Naive B cell (primary cell): Measurements from ENCODE around the gene CD320. TPM values are rescaled to one million over a fixed set of nuclear protein-coding genes. Genes with fewer than 3 reads are reported as not detected.

Experiments
- ATAC-seq, 2 donors: fragments of 150-1000 bp; cut with Tn5 transposase; 2 replicates each; pipeline ENCODE4 v1.10.0; 2021; ENCODE audit warnings: low read depth in 2 of 2, mild to moderate bottlenecking in 2 of 2, moderate library complexity in 2 of 2
- DNase-seq: peaks from one replicate; pipeline ENCODE4 v3.0.0; 2022
- H3K27ac Mint-ChIP-seq, 6 donors: one replicate each; pipeline ENCODE4 v1.8.0; 2020 to 2022; ENCODE audit warnings: mild to moderate bottlenecking in 6 of 6, mixed read lengths in 6 of 6, moderate library complexity in 5 of 6, inconsistent platforms in 2 of 6
- H3K27me3 Mint-ChIP-seq, 3 donors: one replicate each; pipeline ENCODE4 v1.8.0; 2021 to 2022; ENCODE audit warnings: mixed read lengths in 3 of 3, mild to moderate bottlenecking in 1 of 3
- H3K36me3 Mint-ChIP-seq, 2 donors: one replicate each; pipeline ENCODE4 v1.8.0; 2020 to 2022; ENCODE audit warnings: mixed read lengths in 2 of 2, inconsistent platforms in 1 of 2, mild to moderate bottlenecking in 1 of 2
- H3K4me1 Mint-ChIP-seq, 3 donors: one replicate each; pipeline ENCODE4 v1.8.0; 2020 to 2022; ENCODE audit warnings: mixed read lengths in 3 of 3, inconsistent platforms in 1 of 3, mild to moderate bottlenecking in 1 of 3, moderate library complexity in 1 of 3
- H3K4me3 Mint-ChIP-seq, 8 donors: one replicate each; pipeline ENCODE4 v1.8.0; 2020 to 2022; ENCODE audit warnings: mild to moderate bottlenecking in 8 of 8, mixed read lengths in 8 of 8, moderate library complexity in 8 of 8, inconsistent platforms in 2 of 8
- H3K9me3 Mint-ChIP-seq, 7 donors: one replicate each; pipeline ENCODE4 v1.8.0; 2020 to 2022; ENCODE audit warnings: mixed read lengths in 7 of 7, mild to moderate bottlenecking in 5 of 7, inconsistent platforms in 2 of 7, moderate library complexity in 1 of 7
- polyA plus RNA-seq, 6 donors: library from polyadenylated mRNA; unstranded; fragments of 300-500 nt; fragmentation: Illumina TruSeq; gene quantifications; one replicate each; pipeline ENCODE4 v1.2.3, GENCODE V29; 2021; ENCODE audit warnings: low read depth in 6 of 6

Gene CD320
- polyA plus RNA-seq, 6 donors from 2014 or later, result 16.0 to 32.4 (median 24.3) TPM

DNA sequence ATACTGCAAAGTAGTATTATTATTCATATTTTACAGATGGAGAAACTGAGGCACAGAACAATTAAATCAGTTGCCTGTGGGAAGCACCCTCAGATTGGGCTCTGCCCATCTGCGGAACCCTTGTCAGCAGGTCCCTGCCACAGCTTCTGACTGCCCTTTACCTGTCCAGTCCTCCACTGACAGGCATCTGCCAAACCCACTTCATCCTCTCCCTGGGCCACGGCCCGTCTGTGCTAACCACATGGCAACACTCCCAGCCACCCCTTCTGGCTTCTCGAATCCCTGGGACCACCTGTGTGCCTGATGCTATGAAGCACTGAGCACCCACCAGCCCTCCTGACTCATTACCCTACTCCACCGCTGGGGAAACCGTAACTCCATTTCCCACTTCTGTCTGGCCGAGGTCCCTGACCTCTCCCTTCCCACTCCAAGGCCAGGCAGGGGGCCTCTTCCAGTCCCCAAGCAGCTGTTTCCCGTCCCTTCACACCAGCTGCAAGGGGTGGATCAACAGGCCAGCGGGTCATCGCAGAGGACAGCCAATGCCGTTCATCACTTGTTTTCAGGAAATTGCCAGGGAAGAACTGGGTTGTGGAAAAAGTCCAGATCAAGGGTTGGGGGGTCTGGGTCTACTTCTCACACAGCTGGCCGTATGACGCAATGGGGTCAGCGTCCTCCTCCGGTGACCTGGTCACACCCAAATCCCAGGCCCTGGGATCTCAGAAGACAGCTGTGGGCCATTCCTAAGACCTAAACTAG is 32.4 kb upstream of the CD320 start:
- ATAC-seq (no peak), DNase-seq (no peak)
- Mint-ChIP-seq H3K36me3 (no peaks in the 10 kb centered on the region), H3K27ac (no peak overlapping the region), H3K4me1 (peaks cover 0 to 23% (median 7%) of the 10 kb centered on the region in 3 donors), H3K27me3 (peaks cover 34 to 71% (median 43%) of the 10 kb centered on the region in 3 donors), H3K9me3 (peaks cover 0 to 3% (median 0%) of the 10 kb centered on the region in 7 donors), H3K4me3 (peak overlapping the region in 1 of 8 donors; percentile 24)

DNA sequence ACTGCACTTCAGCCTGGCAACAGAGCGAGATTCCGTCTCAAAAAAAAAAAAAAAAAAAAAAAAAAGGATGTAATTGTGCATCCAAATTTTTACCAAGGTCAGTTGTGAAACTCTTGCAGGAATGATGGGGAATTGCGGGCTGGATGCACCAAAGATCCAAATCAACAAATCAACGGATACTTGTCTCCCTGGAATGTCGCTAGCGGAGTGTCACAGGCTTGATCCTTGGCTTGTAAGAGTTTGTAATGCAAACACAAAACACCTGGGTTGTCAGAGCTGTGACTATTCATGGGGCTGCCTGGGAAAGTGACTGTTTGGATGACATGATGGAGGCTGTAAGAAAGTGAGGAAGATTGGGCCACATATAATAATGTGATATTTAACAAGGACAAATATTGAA is 30.7 kb upstream of the CD320 start:
- no peak for DNase-seq
- H3K4me3 Mint-ChIP-seq, result no peak overlapping the region
- no peak for ATAC-seq
- H3K27ac Mint-ChIP-seq, result no peak overlapping the region
- H3K27me3 Mint-ChIP-seq, result peaks cover 34 to 64% (median 39%) of the 10 kb centered on the region in 3 donors
- H3K9me3 Mint-ChIP-seq, result peaks cover 0 to 3% (median 0%) of the 10 kb centered on the region in 7 donors
- H3K4me1 Mint-ChIP-seq, result peaks cover 0 to 26% (median 7%) of the 10 kb centered on the region in 3 donors
- H3K36me3 Mint-ChIP-seq, result no peaks in the 10 kb centered on the region

DNA sequence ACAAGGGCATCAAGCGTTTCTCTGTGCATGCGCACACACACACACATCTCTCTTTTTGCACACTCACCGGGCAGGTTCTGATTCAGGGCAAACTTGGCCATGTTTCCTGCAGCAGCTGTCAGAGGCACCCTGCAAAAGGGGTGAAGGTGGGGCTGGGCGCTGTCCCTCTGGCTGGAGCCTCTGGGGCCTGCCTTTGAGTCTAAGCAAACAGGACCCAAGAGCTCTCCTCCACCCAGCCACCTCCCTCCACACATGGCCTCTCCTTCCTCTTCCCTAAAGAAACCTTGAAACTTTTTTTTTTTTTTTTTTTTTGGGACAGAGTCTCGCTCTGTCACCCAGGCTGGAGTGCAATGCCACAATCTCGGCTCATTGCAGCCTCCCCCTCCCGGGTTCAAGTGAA is 29.6 kb upstream of the CD320 start:
- ATAC-seq (no peak), DNase-seq (no peak)
- Mint-ChIP-seq H3K27ac (no peak overlapping the region), H3K4me1 (peaks cover 0 to 18% (median 3%) of the 10 kb centered on the region in 3 donors), H3K27me3 (peaks cover 30 to 62% (median 47%) of the 10 kb centered on the region in 3 donors), H3K4me3 (peak overlapping the region in 1 of 8 donors; percentile 20), H3K36me3 (no peaks in the 10 kb centered on the region), H3K9me3 (peaks cover 0 to 3% (median 0%) of the 10 kb centered on the region in 7 donors)

- Mint-ChIP-seq H3K4me1 (peaks cover 0 to 13% (median 3%) of the 10 kb centered on the region in 3 donors), H3K27ac (peak overlapping the region in 1 of 6 donors; percentile 48), H3K9me3 (peaks cover 0 to 3% (median 0%) of the 10 kb centered on the region in 7 donors), H3K4me3 (peak overlapping the region in 2 of 8 donors; percentile 56 to 71), H3K27me3 (peaks cover 30 to 55% (median 47%) of the 10 kb centered on the region in 3 donors), H3K36me3 (no peaks in the 10 kb centered on the region)
- DNase-seq (no peak), ATAC-seq (no peak)
Observed at GRCh38 chr19:8336660-8337059, 28.5 kb upstream of the CD320 start.

DNA sequence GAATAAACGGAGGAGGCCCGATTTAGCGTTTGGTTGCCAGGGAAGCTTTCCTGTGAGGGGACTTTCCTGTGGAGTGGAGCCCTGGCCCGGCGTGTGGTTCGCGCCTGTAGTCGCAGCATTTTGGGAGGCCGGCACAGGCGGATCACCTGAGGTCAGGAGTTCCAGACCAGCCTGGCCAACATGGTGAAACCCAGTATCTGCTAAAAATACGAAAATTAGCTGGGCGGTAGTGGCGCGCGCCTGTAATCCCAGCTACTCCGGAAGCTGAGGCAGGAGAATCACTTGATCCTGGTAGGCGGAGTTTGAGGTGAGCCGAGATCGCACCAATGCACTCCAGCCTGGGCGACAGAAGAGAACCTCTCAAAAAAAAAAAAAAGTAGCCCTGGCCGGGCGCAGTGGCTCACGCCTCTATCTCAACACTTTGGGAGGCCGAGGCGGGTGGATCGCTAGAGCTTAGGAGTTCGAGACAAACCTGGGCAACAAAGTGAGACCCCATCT is 28.0 kb upstream of the CD320 start:
- Mint-ChIP-seq H3K4me3 (peak overlapping the region in 7 of 8 donors; percentile 58 to 87 (median 71)), H3K27me3 (peaks cover 30 to 55% (median 47%) of the 10 kb centered on the region in 3 donors)
- no peak for DNase-seq

GRCh38 chr19:8335343-8336071 is 27.3 kb upstream of the CD320 start:
- Mint-ChIP-seq H3K27ac (peak overlapping the region in 1 of 6 donors; percentile 47), H3K36me3 (no peaks in the 10 kb centered on the region)

More for the DNA sequence above, 28.0 kb upstream of the CD320 start:
- ATAC-seq, result no peak
- H3K9me3 Mint-ChIP-seq, result peaks cover 0 to 3% (median 0%) of the 10 kb centered on the region in 7 donors
- H3K36me3 Mint-ChIP-seq, result no peaks in the 10 kb centered on the region
- peak overlapping the region in 1 of 6 donors; percentile 64 for H3K27ac Mint-ChIP-seq
- peaks cover 0 to 13% (median 3%) of the 10 kb centered on the region in 3 donors for H3K4me1 Mint-ChIP-seq

GRCh38 chr19:8334458-8335342 is 26.5 kb upstream of the CD320 start:
- ATAC-seq, result peak; percentile 25 to 29
- Mint-ChIP-seq H3K36me3 (no peaks in the 10 kb centered on the region), H3K9me3 (peaks cover 0 to 3% (median 0%) of the 10 kb centered on the region in 7 donors), H3K27ac (no peak overlapping the region), H3K4me1 (peaks cover 0 to 13% (median 3%) of the 10 kb centered on the region in 3 donors), H3K4me3 (peak overlapping the region in 1 of 8 donors; percentile 56), H3K27me3 (peaks cover 23 to 50% (median 37%) of the 10 kb centered on the region in 3 donors)
- DNase-seq, result no peak

More at GRCh38 chr19:8335343-8336071, 27.3 kb upstream of the CD320 start:
- Mint-ChIP-seq H3K4me3 (peak overlapping the region in 7 of 8 donors; percentile 58 to 87 (median 71)), H3K9me3 (peaks cover 0 to 3% (median 0%) of the 10 kb centered on the region in 7 donors), H3K27me3 (peaks cover 27 to 51% (median 41%) of the 10 kb centered on the region in 3 donors), H3K4me1 (peaks cover 0 to 13% (median 3%) of the 10 kb centered on the region in 3 donors)
- ATAC-seq (peak; percentile 78 to 80), DNase-seq (peak; percentile 37)

DNA sequence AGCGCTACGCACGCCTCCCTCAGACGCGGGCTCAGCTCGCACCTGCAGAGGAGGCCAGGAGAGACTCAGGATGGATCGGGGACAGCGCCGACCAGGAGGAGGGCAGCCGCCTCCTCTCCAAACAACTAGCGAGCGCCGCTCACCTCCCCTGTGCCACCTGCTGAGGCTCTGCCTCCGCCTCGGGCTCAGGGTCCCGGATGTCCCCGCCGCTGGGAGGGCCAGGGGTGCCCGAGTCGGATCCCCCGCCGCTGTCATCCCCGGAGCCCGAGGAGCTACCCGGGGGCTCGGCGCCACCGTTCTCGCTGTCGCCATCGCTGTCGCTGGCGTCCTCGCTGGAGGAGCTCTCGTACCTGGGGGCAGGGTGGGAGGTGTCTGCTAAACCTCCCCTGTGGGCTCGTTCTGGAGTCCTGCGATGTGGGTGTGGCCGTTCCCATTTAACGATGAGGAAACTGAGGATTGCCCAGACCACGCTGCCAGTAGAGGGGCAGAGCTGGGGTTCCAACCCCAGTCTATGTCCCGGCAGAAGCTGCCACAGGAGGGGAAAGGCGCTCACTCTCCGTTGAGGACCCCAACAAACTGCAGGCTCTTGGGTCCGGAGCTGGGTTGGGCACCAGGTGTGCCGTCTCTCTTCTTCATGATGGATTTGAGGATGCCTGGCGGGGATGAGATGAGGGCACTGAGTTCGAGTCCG is 25.8 kb upstream of the CD320 start:
- Mint-ChIP-seq H3K9me3 (peaks cover 0 to 2% (median 0%) of the 10 kb centered on the region in 7 donors), H3K4me1 (peaks cover 0 to 13% (median 3%) of the 10 kb centered on the region in 3 donors), H3K36me3 (no peaks in the 10 kb centered on the region), H3K27ac (no peak overlapping the region), H3K27me3 (peaks cover 21 to 50% (median 34%) of the 10 kb centered on the region in 3 donors), H3K4me3 (peak overlapping the region in 2 of 8 donors; percentile 25 to 56)
- ATAC-seq (no peak), DNase-seq (no peak)

DNA sequence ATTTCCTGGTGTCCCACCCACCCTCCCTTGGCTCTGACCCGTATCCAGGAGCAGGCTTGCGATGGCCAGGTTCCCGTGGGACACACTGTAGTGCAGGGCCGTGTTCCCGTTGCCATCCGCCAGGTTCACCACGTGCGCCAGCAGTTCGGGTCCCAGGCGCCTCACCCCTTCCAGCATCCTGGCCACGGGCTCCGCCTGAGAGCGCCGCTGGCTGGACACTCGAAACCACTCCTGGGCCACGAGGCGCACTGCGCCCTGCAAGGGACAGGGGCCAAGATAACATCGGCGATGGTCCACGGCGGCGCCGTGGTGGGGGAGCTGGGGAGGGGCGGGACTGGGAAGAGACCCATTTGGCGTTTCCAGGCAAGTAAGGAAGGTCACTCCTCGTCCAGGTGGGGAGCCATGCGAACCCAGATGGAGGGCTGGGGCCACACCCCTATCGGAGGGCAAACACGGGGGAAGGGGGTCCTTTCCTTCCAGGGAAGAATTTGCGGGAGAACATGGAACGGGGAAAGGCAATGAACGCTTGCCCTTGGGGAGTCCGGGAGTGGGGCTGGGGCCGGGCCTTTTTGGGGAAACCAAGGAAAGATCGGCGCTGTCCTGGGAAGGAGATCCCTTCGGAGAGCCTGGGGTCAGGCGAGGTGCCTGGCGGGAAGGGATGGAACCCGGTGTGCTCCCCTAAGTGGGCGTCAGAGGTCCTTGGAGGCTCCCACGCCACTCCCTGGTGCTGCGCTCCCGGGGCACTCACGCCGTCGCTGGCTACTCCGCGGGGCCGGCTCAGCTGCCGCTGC is 25.0 kb upstream of the CD320 start:
- no peak for DNase-seq
- H3K4me3 Mint-ChIP-seq, result peak overlapping the region in 6 of 8 donors; percentile 17 to 56 (median 50)
- peaks cover 0 to 2% (median 0%) of the 10 kb centered on the region in 7 donors for H3K9me3 Mint-ChIP-seq
- H3K4me1 Mint-ChIP-seq, result peaks cover 0 to 13% (median 3%) of the 10 kb centered on the region in 3 donors
- H3K27me3 Mint-ChIP-seq, result peaks cover 16 to 48% (median 36%) of the 10 kb centered on the region in 3 donors
- H3K27ac Mint-ChIP-seq, result no peak overlapping the region
- ATAC-seq, result no peak
- H3K36me3 Mint-ChIP-seq, result no peaks in the 10 kb centered on the region

GRCh38 chr19:8331263-8331845 is 23.2 kb upstream of the CD320 start:
- Mint-ChIP-seq H3K36me3 (no peaks in the 10 kb centered on the region), H3K9me3 (peaks cover 0 to 2% (median 0%) of the 10 kb centered on the region in 7 donors), H3K4me1 (peaks cover 0 to 10% (median 3%) of the 10 kb centered on the region in 3 donors), H3K27ac (peak overlapping the region in 1 of 6 donors; percentile 24), H3K4me3 (no peak overlapping the region), H3K27me3 (peaks cover 4 to 38% (median 33%) of the 10 kb centered on the region in 3 donors)
- DNase-seq (no peak), ATAC-seq (no peak)

DNA sequence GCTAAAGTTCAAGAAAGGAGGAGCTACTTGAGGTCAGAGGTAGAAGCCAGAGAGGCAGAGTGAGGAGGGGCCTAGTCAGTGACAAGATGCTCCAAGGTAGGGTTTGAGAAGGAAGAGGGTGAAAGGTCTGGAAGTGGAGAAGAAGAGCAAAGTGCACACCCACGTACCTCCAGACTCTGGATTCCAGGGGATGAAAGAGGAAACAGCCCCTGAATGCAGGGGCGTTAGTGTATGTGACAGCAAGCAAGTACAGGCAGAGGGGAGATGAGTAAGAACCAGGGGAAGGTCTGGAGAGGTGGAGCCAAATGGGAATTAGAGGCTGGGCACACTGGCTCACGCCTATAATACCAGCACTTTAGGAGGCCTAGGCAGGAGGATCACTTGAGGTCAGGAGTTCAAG is 21.8 kb upstream of the CD320 start:
- Mint-ChIP-seq H3K36me3 (no peaks in the 10 kb centered on the region), H3K9me3 (no peaks in the 10 kb centered on the region), H3K27me3 (peaks cover 0 to 30% (median 24%) of the 10 kb centered on the region in 3 donors), H3K4me3 (peak overlapping the region in 1 of 8 donors; percentile 27), H3K27ac (peak overlapping the region in 1 of 6 donors; percentile 45), H3K4me1 (peaks cover 0 to 4% (median 0%) of the 10 kb centered on the region in 3 donors)
- ATAC-seq (no peak), DNase-seq (no peak)
